HG03139 (cell line): ENCODE results near the gene GLI1.
A peak's percentile ranks its signal among the peaks of the same experiment; 100 is the strongest.

Source experiments
- ATAC-seq: cut with Tn5 transposase; IDR thresholded peaks from one replicate; pipeline ENCODE4 v1.9.1; 2021; ENCODE audit not compliant: unreplicated experiment

GLI1 gene

DNA sequence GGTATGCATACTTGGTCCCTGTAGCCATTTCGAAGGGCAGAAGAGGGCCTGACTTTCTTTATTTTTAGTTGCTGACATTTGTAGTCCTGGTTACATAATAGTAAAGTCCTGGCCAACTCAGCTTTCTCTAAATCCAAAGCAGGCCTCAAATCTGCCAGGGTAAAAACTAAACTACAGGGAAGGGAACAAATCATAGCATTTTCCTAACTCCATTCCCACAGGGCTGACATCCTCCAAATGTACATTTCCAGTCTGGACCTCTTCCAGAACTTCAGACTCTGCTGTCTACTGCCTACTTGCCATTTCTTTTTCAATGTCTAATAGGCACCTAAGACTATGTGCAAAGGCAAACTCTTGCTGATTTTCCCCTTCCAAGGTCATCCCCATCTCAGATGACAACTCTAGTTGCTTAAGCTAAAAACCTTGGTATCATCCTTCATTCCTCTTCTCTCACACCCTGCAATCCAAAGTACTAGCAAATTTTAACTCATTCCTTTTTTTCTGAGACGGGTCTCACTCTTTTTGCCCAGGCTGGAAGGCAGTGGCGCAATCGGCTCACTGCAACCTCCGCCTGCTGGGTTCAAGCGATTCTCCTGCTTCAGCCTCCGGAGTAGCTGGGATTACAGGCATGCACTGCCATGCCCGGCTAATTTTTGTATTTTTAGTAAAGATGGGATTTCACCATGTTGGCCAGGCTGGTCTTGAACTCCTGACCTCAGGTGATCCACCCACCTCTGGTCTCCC lies 58.8 kb downstream of the GLI1 start:
- ATAC-seq = no peak

- ATAC-seq = no peak
Observed at GRCh38 chr12:57518920-57519795, 59.6 kb downstream of the GLI1 start.

DNA sequence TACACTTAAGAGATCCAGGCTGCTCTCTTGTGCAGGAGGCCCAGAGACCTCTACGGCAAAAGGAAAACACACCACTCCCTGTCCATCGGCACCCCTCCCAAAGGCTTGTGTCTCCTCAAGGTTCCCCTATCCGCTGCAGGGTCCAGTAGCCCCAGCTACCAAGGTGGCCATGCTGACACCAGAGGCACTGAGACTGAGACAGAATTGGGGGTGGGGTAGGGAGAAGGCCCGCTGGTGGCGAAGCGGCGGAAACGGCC lies 60.1 kb downstream of the GLI1 start:
- ATAC-seq = no peak

- ATAC-seq = peak; percentile 61
Observed at GRCh38 chr12:57520053-57520818, 60.7 kb downstream of the GLI1 start, which contains the start of gene DDIT3. DDIT3 (minus strand) TSS chr12:57520514; CDS start chr12:57517406, 3,108 bp downstream.

DNA sequence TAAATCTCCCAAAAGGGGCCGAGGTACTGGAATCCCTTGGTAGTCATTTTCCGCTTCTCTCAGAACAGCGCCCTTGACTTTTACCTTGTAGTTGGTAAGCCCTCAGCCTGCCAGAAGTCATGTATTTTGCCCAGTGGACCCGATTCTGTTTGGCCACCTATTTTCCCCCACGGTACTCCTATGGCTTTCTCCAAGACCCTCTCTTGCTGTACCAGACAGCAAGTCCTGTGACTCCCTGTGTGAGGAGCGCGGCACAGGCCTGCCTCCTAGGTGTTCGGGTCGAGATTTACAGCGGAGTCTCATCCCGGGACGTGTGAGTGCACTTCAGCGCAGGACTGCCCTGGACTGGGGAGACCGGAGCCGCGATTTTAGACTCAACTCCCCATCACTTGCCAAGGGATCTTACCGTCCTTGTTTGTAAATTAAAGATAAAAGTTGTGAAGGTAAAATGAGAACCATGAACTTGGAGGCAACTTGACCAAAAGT lies 62.0 kb downstream of the GLI1 start:
- ATAC-seq = no peak
